Upper lobe of left lung (tissue), 6 donors: ENCODE data around the gene CHRM4. TPM values are rescaled to one million over a fixed set of nuclear protein-coding genes. Genes with fewer than 3 reads are reported as not detected.
A peak's percentile ranks its signal among the peaks of the same experiment; 100 is the strongest.
"Not testable (repeated sequence)": the region's sequence is repeated elsewhere in the genome, so short reads cannot be mapped to it uniquely, and the experiment has no call there.

Experiments
- ATAC-seq, 2 donors: fragments of 200-7000 bp; cut with Tn5 transposase; one replicate each; pipeline ENCODE4 v1.9.1; 2022; ENCODE audit warnings: mild to moderate bottlenecking in 2 of 2, moderate library complexity in 2 of 2; ENCODE audit not compliant: low FRiP score in 2 of 2
- DNase-seq, 2 donors: peaks; one replicate each; pipeline ENCODE4 v3.0.0-alpha.2; 2019 to 2020
- H3K27ac ChIP-seq, 4 donors: fragments of 200-600 bp; sonication (generic); one replicate each; pipeline ENCODE4 v1.5.1; 2016 to 2019
- H3K27me3 ChIP-seq, 4 donors: fragments of 200-600 bp; sonication (generic); one replicate each; pipeline ENCODE4 v1.5.1; 2017 to 2019
- H3K36me3 ChIP-seq, 4 donors: fragments of 200-600 bp; sonication (generic); one replicate each; pipeline ENCODE4 v1.5.1; 2016 to 2019
- H3K4me1 ChIP-seq, 4 donors: fragments of 200-600 bp; sonication (generic); one replicate each; pipeline ENCODE4 v1.5.1; 2018 to 2019
- H3K4me3 ChIP-seq, 4 donors: fragments of 200-600 bp; sonication (generic); one replicate each; pipeline ENCODE4 v1.5.1; 2017 to 2019; ENCODE audit warnings: mild to moderate bottlenecking in 2 of 4, moderate library complexity in 1 of 4
- H3K9me3 ChIP-seq, 4 donors: fragments of 200-600 bp; sonication (generic); one replicate each; pipeline ENCODE4 v1.5.1; 2018 to 2019
- CTCF ChIP-seq, 6 experiments: fragments of 450-650 bp in 4 of 6; fragments of 200-600 bp in 2 of 6; sonication (generic) in 2 of 6; IDR thresholded peaks; one replicate each; pipeline ENCODE4 v1.5.1; 2016 to 2019; ENCODE audit warnings: antibody characterized with exemption in 6 of 6
- EP300 ChIP-seq, 4 donors: sonication (generic); formaldehyde crosslinking; IDR thresholded peaks; one replicate each; pipeline ENCODE4 v1.5.1; 2017; ENCODE audit warnings: antibody characterized with exemption in 4 of 4, control low read depth in 2 of 4
- POLR2A ChIP-seq, 4 donors: fragments of 450-650 bp; IDR thresholded peaks; one replicate each; pipeline ENCODE4 v1.5.1; 2016 to 2017; ENCODE audit warnings: antibody characterized with exemption in 4 of 4, mild to moderate bottlenecking in 2 of 4
- POLR2AphosphoS5 ChIP-seq, 2 donors: sonication (generic); formaldehyde crosslinking; IDR thresholded peaks; one replicate each; pipeline ENCODE4 v1.5.1; 2017; ENCODE audit warnings: antibody characterized with exemption in 2 of 2
- WGBS, 2 donors: methylation state at CpG; one replicate each; pipeline ENCODE4 v1.1.5; 2017 to 2018; 5-methylcytosine and 5-hydroxymethylcytosine counted together
- total RNA-seq, 6 donors: library from RNA; depleted of rRNA in 4 of 6; stranded (reverse); fragments of >200 nt in 4 of 6; gene quantifications; one replicate each; pipeline versions ENCODE4 v1.1.0 to v1.2.1, GENCODE V29; 2016 to 2021
- donor health status: DM: no; HTN: no; CAD: no; lungs with moderate emphysema.
- donor health status: DM: no; HTN: yes; CAD: no; lungs with severe emphysema.

The CHRM4 gene
- total RNA-seq, 6 donors from 2014 or later, result 0.34 to 1.4 (median 0.53) TPM; not detected in 2

GRCh38 chr11:46381048-46381818 lies 10.3 kb downstream of the CHRM4 start, which contains the start of gene MDK:
Gene MDK, plus strand, starts transcription at chr11:46381669. Its CDS starts 389 bp downstream, at chr11:46382058.
- peaks cover 0 to 10% (median 2%) of the 10 kb centered on the region in 4 donors for H3K27me3 ChIP-seq
- ATAC-seq (peak in 1 of 2 donors; percentile 34), DNase-seq (peak in 1 of 2 donors; percentile 89)
- peak within 1 kb of the TSS; percentile 71 to 88 (median 77) for H3K27ac ChIP-seq
- WGBS, 2 donors, result 0% methylated on average over 13 of the region's 96 CpGs; no CpG with 5 or more reads in 1 of the 2 donors
- no peak for TF ChIP-seq POLR2A (IDR thresholded peaks at IDR 0.05)
- no peak for TF ChIP-seq POLR2AphosphoS5 (IDR thresholded peaks at IDR 0.05)
- TF ChIP-seq EP300 (IDR thresholded peaks at IDR 0.05), result no peak
- TF ChIP-seq CTCF (IDR thresholded peaks at IDR 0.05), result no peak
- H3K9me3 ChIP-seq, result no peaks in the 10 kb centered on the region
- peaks cover 0 to 23% (median 14%) of the 10 kb centered on the region in 4 donors for H3K36me3 ChIP-seq
- H3K4me1 ChIP-seq, result peaks cover 18 to 40% (median 27%) of the 10 kb centered on the region in 4 donors
- peak within 1 kb of the TSS; percentile 67 to 92 (median 74) for H3K4me3 ChIP-seq

- Histone ChIP-seq H3K4me1 (peaks cover 18 to 40% (median 27%) of the 10 kb centered on the region in 4 donors), H3K9me3 (no peaks in the 10 kb centered on the region), H3K27me3 (peaks cover 0 to 10% (median 2%) of the 10 kb centered on the region in 4 donors), H3K36me3 (peaks cover 5 to 31% (median 22%) of the 10 kb centered on the region in 4 donors), H3K4me3 (peak overlapping the region; percentile 67 to 92 (median 74)), H3K27ac (peak overlapping the region; percentile 71 to 88 (median 77))
- WGBS, 2 donors, result 1 to 2% methylated on average over 22 to 31 of the region's 45 CpGs
- peak; percentile 85 to 93 for DNase-seq
- TF ChIP-seq POLR2A (IDR thresholded peaks at IDR 0.05) (no peak), EP300 (IDR thresholded peaks at IDR 0.05) (no peak), CTCF (IDR thresholded peaks at IDR 0.05) (no peak), POLR2AphosphoS5 (IDR thresholded peaks at IDR 0.05) (peak in 1 of 2 donors; percentile 31)
- ATAC-seq, result peak; percentile 12 to 77
Measured at GRCh38 chr11:46380340-46381047, 11.1 kb downstream of the CHRM4 start.

GRCh38 chr11:46379482-46380293 lies 11.9 kb downstream of the CHRM4 start:
- H3K9me3 ChIP-seq, result not testable (repeated sequence)
- H3K4me3 ChIP-seq, result peak overlapping the region in 3 of 4 donors; percentile 73 to 92 (median 76)
- peak overlapping the region; percentile 71 to 88 (median 77) for H3K27ac ChIP-seq
- peaks cover 18 to 40% (median 27%) of the 10 kb centered on the region in 4 donors for H3K4me1 ChIP-seq
- DNase-seq (peak in 1 of 2 donors; percentile 81), ATAC-seq (peak; percentile 1 to 7)
- peaks cover 0 to 10% (median 2%) of the 10 kb centered on the region in 4 donors for H3K27me3 ChIP-seq
- H3K36me3 ChIP-seq, result peaks cover 6 to 39% (median 30%) of the 10 kb centered on the region in 4 donors
- WGBS, 2 donors, result 44 to 72% methylated on average over 5 to 27 of the region's 36 CpGs

GRCh38 chr11:46378811-46379481 lies 12.6 kb downstream of the CHRM4 start:
- Histone ChIP-seq H3K27me3 (peaks cover 0 to 10% (median 2%) of the 10 kb centered on the region in 4 donors), H3K9me3 (no peaks in the 10 kb centered on the region), H3K27ac (peak overlapping the region; percentile 71 to 88 (median 77)), H3K4me1 (peaks cover 18 to 40% (median 27%) of the 10 kb centered on the region in 4 donors), H3K4me3 (no peak overlapping the region), H3K36me3 (peaks cover 6 to 46% (median 37%) of the 10 kb centered on the region in 4 donors)
- 57 to 81% methylated on average over 8 to 19 of the region's 20 CpGs for WGBS, 2 donors
- DNase-seq, result peak in 1 of 2 donors; percentile 76
- TF ChIP-seq POLR2AphosphoS5 (IDR thresholded peaks at IDR 0.05) (no peak), POLR2A (IDR thresholded peaks at IDR 0.05) (no peak), CTCF (IDR thresholded peaks at IDR 0.05) (no peak), EP300 (IDR thresholded peaks at IDR 0.05) (no peak)
- ATAC-seq, result no peak
